ENCODE results near the gene LMO1.
A peak's percentile ranks its signal among the peaks of the same experiment; 100 is the strongest.

LMO1 gene

DNA sequence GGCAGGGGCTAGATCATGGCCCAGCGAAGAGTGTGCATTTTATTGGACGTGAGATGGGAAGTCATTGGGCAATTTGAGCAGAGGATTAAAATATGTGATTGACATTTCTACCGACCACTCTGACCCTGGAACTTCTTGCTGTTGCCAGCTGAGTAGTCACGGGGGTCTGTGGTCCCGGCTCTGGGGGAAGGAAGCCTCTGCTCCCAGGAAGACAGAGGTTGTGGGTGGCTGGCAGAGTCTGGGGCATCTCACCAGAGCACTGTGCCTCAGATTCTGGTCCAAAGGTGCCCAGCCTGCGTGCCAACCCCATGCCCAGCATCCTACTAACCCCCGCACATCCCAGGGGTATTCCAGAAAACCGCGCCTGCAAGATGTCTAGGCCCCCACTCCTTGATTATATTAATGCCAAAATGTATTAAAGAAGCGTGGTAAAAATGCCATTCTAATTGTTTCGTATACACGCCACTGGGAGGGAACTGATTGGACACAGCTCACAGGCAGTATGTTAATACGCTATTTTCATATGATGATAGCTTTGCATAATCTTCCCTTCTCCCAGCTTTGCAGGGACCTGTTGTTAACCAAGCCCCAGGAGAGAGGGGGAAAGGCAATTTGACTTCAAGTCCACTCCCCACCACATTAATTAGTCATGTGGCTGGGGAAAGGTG lies 25.3 kb upstream of the LMO1 start:
- DNase-seq (ENCODE audit: low spot score), result no peak

DNA sequence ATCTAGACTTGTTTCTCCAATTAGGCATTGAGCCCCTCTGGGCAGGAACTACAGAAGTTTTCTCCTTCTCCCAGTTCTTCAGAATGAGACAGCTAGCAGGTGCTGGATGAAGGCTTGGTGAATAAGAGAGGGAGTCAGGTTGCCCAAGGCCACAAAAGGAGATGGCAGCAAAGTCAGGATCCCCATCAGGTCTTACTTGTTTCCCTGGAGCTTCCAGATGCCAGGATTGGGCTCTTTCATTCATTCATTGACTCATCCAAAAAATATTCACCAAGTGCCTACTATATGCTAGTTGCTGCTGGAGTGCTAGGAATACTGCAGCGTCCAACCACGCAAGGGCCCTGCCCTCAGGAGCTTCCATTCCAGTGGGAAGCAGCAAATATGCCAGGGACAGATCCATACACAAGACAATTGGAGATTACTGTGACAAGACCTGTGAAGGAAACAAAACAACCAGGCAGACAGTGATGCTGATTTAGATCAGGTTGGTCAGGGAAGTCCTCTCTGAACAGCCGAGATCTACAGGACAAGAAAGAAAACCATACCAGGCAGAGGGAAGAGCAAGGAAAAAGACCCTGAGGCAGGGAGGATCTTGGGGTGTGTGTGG lies 24.6 kb upstream of the LMO1 start:
- DNase-seq (ENCODE audit: low spot score), result no peak

DNA sequence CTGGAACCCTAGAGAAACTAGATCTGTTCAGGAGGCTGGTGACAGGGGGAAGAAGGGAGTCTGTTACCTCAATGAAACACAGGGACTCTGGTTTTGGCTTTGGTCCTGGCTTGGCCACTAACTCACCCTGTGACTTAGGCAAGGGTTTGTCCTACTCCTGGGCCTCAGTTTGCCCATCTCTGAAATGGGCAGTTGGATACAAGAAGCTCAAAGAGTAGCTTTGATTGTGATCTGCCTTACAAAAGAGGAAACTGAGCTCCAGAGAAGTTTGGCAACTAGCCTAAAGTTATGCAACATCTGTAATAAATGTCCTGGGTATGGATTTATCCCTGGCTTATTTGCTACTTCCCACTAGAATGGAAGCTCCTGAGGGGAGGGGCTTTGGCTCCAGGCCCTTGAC lies 24.0 kb upstream of the LMO1 start:
- no peak for DNase-seq (ENCODE audit: low spot score)

- DNase-seq (ENCODE audit: low spot score), result no peak
These were observed 23.6 kb upstream of the LMO1 start for GRCh38 chr11:8287297-8287696.

DNA sequence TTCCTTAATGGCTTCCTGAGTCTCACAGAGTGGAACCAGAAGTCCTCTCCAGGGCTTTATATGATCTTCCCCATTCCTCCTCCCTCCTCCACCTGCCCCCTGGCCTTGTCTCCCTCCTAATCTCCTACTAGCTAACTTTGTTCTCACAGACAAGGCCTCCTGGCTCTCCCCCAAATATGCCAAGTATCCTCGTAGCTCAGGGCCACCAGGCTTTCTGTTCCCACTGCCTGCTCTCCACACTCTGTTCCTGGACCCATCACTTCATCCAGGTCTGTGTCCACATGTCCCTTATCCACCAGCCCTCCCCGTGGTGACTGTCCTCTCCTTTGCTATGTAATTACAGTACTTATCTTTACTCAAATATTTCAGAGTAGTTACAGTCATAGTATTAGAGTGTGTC lies 23.2 kb upstream of the LMO1 start:
- DNase-seq (ENCODE audit: low spot score), result no peak

GRCh38 chr11:8285796-8286195 lies 22.1 kb upstream of the LMO1 start:
- no peak for DNase-seq (ENCODE audit: low spot score)

DNA sequence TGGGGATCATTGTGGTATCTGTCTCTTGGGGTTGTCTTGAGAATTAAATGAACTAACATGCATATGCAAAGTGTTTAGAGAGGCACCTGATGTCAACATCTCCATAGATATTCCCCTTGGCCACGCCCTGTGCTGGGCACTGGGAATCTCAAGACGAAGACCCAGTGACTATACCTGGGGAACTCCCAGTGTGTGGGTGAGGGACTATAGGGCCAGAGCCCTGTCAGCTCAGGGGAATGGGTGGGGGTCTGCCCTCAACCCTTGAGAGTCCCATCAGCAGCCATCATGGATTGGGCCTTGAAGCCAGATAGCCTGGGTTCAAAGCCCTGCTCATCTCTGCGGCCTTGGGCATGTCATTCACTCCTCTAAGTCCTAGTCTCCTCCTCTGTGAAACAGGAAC lies 21.6 kb upstream of the LMO1 start:
- no peak for DNase-seq (ENCODE audit: low spot score)

GRCh38 chr11:8283465-8284230 lies 20.0 kb upstream of the LMO1 start:
- DNase-seq (ENCODE audit: low spot score), result peak; percentile 75

- DNase-seq (ENCODE audit: low spot score), result no peak
These were observed 19.4 kb upstream of the LMO1 start for GRCh38 chr11:8283100-8283464.

DNA sequence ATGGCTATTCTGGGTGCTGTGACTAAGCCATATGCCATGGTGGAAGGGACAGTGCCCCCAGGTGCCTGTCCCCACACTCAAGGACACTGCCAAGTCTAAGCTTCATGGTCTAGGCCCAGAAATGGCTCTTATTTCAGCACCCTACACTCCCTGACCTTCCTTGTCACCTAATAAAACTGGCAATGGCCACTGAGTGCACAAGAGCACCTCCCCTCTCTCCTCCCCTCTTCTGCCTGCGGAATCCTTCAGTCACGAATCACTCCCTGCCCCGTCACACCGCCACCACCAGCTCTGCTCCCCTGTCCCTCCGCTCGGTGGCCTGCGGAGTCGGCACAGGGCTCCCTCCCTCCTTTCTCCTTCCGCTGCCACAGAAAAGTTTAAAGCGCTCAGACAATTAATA lies 19.0 kb upstream of the LMO1 start:
- no peak for DNase-seq (ENCODE audit: low spot score)

DNA sequence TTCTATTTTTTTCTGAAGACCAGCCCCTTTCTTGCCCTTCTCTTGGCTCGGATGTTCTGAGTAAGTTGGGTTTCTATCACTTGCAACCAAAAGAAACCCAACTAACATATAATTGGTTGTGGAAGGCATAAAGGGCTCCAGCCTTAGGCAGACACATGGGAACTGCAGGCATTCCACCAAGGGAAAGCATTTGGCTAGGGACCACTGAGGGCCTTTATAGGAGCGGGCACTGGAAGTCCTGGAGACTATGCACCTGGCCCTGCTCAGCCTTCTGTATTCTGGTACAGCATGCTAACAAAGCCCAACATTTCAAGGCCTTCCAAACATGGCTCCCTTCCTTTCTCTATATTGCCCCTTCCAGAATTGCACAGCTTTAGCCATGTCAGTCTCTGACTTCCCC lies 17.6 kb upstream of the LMO1 start:
- no peak for DNase-seq (ENCODE audit: low spot score)

DNA sequence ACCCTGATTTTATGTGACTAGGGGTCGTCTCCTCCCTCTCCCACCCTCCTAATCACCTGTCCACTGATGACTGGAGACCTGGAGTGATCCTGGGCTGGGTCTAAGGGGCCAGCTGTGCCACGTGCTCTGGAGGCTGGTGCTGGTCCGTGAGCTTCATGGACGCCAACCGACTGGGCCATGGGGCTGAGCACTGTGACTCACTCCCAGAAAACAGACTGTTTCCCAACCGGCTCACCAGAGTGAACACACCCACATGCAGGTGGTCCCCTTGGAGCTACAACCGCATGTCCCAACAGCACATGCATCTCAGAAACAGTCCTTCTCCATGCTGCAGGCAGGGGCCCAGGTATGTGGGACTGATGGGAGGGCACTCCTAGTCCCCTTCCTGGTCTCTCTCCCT lies 14.0 kb upstream of the LMO1 start:
- DNase-seq (ENCODE audit: low spot score), result no peak

DNA sequence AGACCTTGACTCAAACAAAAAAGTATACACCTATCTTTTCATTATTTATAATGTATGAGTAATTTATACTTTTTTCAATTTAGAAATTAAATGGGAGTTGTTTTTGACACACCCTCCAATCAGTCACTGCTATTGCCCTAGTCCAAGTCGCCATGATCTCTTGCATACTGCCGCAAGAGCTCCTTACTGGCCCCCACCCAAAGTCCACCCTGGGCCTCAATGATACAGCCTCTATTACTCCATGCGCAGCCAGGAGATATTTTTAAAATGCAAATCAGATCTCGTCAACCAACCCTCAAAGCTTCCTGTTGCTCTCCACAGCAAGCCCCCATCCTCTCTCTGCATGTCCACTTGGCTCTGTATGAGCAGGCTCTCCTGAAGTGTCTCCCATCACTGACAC lies 12.8 kb upstream of the LMO1 start:
- DNase-seq (ENCODE audit: low spot score), result no peak

DNA sequence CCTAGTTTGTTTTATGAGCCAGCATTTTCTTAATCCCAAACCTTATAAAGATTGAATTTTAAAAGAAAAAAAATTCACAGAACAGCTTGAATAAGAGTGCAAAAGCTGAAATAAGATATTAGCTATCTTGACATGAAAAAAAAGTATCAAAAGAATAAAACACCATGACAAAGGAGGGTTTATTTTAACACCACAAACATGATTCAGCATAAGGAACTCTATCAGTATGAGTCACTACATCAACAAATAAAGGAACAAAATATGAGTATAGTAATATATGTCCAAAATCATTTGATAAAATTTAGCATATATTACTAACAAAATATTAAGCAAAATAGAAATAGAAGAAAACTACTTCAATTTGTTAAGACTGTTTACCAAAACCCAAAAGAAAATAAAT lies 9.6 kb upstream of the LMO1 start:
- no peak for DNase-seq (ENCODE audit: low spot score)

GRCh38 chr11:8271106-8271886 lies 7.6 kb upstream of the LMO1 start:
- DNase-seq (ENCODE audit: low spot score), result no peak

- no peak for DNase-seq (ENCODE audit: low spot score)
These were observed 6.0 kb upstream of the LMO1 start for GRCh38 chr11:8269636-8270035.

DNA sequence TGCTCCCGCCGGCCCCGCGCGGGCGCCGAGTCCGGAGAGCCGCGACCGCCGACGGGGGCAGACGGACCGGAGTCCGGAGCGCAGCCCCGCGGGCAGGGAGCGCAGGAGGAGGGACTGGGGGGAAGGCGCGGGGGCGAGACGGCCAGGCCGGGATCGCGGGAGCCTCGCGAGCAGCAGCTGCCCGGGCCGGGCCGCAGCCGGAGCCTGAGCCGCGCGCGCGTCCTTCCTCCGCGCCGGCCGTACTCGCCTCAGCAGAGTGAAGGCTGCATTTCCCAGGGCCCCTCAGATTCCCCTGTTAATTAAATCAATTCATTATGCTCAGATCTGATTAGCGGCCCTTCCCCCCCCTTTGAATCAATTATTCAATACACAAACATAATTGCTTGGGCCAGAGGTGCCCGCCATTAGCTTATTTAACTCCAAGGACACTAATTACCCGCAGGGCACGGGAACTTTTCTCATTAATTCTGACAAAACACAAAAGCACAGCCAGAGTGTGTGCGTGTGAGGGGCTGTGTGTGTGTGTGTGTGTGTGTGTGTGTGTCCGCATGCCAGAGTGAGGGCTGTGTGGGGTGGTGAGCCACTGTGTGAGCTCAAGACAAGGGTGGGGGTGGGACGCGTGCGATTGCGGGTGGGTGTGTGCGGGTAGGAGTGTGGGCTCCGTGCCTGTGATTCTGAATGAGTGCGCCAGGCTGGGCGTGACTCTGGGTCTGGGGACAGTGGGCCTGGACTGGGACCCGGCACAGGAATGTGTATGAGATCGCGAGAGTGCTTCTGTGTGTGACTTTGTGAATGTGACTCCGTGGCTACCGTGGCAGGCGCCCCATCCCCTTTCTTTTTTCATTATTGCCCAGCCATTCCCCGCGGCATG lies 5.1 kb upstream of the LMO1 start:
- DNase-seq (ENCODE audit: low spot score), result no peak

DNA sequence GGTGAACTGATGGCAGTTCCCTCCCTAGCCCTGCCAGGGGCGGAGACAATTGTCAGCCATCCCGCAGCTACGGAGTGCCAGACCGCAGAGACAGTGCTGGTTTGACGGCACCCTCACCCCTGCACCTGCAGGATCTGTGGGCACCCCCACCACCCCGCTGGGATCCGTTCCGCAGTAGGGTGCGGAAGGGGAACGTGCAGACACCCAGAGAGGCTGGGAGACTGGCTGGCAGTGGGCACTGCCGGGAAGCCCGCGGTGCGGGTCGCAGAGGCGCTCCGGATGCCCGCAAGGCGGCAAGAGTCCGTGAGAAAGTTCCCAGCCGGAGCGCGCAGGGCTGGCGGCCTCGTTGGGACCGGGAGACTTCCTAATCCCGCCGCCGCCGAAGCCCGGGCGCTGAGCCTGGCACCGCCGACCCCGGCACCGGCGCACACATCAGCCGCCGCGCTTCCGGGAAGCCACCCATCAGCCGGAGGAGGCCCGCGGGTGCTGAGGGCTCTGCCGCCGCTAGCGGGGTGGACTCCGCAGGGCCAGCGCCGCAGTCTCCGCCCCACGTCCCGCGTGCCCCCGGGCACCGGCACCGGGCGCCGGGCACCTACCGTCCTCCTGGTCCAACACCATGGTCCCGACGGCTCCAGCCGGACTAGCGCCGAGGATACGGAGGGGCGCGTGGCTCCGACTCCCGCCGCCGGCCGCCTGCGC lies 4.3 kb upstream of the LMO1 start:
- DNase-seq (ENCODE audit: low spot score), result no peak

- no peak for DNase-seq (ENCODE audit: low spot score)
These were observed 3.6 kb upstream of the LMO1 start for GRCh38 chr11:8267280-8267679.

All from SK-N-DZ (cell line).